Activated naive CD4-positive, alpha-beta T cell treated with anti-CD3 and anti-CD28 coated beads, Interleukin-2, amount 50 U/mL, for 24 hours (primary cell): Measurements from ENCODE around the gene CERS1.

Experiments used
- H3K27ac Mint-ChIP-seq: one replicate; pipeline ENCODE4 v1.8.0; 2021; ENCODE audit warnings: mild to moderate bottlenecking, mixed read lengths
- H3K27me3 Mint-ChIP-seq: one replicate; pipeline ENCODE4 v1.8.0; 2021; ENCODE audit warnings: mixed read lengths
- H3K36me3 Mint-ChIP-seq: one replicate; pipeline ENCODE4 v1.8.0; 2021; ENCODE audit warnings: mixed read lengths
- H3K4me1 Mint-ChIP-seq: one replicate; pipeline ENCODE4 v1.8.0; 2021; ENCODE audit warnings: mixed read lengths
- H3K4me3 Mint-ChIP-seq: one replicate; pipeline ENCODE4 v1.8.0; 2021; ENCODE audit warnings: mild to moderate bottlenecking, mixed read lengths
- H3K9me3 Mint-ChIP-seq: one replicate; pipeline ENCODE4 v1.8.0; 2021; ENCODE audit warnings: mixed read lengths

The CERS1 gene

GRCh38 chr19:18831524-18832305, 64.2 kb downstream of the CERS1 start, which contains the start of gene UPF1:
Gene UPF1, plus strand, starts transcription at chr19:18831959. Its CDS starts 251 bp downstream, at chr19:18832210.
- Mint-ChIP-seq H3K4me1 (peaks cover 36% of the 10 kb centered on the region), H3K27ac (peak within 1 kb of the TSS; percentile 96), H3K27me3 (no peaks in the 10 kb centered on the region), H3K9me3 (no peaks in the 10 kb centered on the region), H3K4me3 (peak within 1 kb of the TSS; percentile 88), H3K36me3 (peaks cover 13% of the 10 kb centered on the region)

GRCh38 chr19:18830488-18830887, 65.5 kb downstream of the CERS1 start:
- Mint-ChIP-seq H3K4me1 (peaks cover 23% of the 10 kb centered on the region), H3K9me3 (no peaks in the 10 kb centered on the region), H3K27me3 (no peaks in the 10 kb centered on the region), H3K36me3 (peaks cover 9% of the 10 kb centered on the region), H3K27ac (no peak overlapping the region), H3K4me3 (no peak overlapping the region)

GRCh38 chr19:18828786-18829185, 67.2 kb downstream of the CERS1 start:
- H3K4me1 Mint-ChIP-seq: peaks cover 6% of the 10 kb centered on the region
- no peaks in the 10 kb centered on the region for H3K9me3 Mint-ChIP-seq
- H3K4me3 Mint-ChIP-seq: no peak overlapping the region
- no peaks in the 10 kb centered on the region for H3K27me3 Mint-ChIP-seq
- no peak overlapping the region for H3K27ac Mint-ChIP-seq
- peaks cover under 1% of the 10 kb centered on the region for H3K36me3 Mint-ChIP-seq
